ENCODE data around the gene DDX17.
A peak's percentile ranks its signal among the peaks of the same experiment; 100 is the strongest.

DDX17 gene

DNA sequence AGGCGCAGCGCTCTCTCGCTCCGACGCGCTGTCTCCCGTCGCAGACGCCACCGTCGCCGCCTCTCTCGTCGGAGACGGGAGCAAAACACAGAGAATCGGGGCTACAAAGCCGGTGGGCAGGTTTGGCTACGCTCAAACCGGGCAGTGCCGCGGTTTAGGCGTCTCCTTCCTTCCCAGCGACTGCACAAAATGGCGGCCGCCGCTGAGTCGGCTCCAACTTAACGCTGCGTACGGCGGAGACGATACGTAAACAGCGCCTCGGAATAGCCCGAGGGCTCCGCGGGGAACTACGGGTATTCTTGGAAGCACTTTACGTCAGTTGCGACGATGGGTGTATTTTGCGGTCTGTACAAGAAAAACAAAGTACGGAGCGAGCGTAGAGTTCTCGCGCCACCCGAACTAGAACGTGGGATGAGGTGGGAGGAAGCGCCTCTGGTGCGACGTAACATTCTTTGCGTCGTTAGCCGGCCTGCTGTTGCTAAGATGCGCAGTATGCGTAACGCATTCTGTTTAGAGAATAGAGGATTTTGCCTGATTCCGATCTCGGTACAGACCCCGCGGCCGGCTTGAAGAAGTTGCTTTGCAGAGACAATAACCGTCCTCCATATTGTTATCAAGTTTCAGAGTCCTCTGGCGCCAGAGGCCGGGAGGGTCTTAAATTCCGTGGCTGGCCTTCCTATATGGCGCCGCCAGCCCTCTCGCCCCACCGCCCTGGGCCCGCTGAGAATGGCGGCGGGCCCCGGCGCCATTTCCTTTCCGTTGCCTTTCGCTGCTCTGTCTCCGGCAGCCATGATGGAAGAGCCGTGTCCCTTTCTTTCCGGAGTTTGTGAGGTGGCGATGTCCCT lies at the start of gene DDX17:
DDX17 (minus strand) TSS at position 194 of the 845 bp plus-strand sequence.
- peak; percentile 95 for DNase-seq (ENCODE audit: low spot score)
- TF ChIP-seq, protein P1, sequence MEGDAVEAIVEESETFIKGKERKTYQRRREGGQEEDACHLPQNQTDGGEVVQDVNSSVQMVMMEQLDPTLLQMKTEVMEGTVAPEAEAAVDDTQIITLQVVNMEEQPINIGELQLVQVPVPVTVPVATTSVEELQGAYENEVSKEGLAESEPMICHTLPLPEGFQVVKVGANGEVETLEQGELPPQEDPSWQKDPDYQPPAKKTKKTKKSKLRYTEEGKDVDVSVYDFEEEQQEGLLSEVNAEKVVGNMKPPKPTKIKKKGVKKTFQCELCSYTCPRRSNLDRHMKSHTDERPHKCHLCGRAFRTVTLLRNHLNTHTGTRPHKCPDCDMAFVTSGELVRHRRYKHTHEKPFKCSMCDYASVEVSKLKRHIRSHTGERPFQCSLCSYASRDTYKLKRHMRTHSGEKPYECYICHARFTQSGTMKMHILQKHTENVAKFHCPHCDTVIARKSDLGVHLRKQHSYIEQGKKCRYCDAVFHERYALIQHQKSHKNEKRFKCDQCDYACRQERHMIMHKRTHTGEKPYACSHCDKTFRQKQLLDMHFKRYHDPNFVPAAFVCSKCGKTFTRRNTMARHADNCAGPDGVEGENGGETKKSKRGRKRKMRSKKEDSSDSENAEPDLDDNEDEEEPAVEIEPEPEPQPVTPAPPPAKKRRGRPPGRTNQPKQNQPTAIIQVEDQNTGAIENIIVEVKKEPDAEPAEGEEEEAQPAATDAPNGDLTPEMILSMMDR (IDR thresholded peaks at IDR 0.05; ENCODE audit: extremely low read depth, insufficient read depth, missing control alignments): no peak
- in situ Hi-C loops (cut with MboI; ENCODE audit: low pct_unique_long_range_greater_than_20kb, low sequenced_read_pairs, unreplicated experiment): no loop called here

DNA sequence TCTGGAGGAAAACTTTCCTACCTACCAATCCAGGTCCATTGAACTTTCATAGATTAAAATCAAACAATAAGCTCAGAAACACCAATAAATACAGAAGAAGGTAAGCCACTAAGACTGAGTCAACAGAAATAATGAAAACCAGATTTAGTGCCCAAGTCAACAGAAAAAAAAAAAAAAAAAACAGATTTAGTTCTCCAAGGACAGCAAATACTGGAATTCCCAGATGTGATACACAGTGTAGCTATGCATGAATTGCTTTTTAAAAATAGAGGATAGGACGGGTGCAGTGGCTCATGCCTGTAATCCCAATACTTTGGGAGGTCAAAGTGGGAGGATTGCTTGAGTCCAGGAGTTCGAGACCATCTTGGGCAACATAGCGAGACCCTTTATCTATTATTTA lies 48.2 kb upstream of the DDX17 start:
- DNase-seq (ENCODE audit: low spot score): no peak
- TF ChIP-seq, protein P1 (IDR thresholded peaks at IDR 0.05; ENCODE audit: extremely low read depth, insufficient read depth, missing control alignments): no peak
- in situ Hi-C loops (cut with MboI; ENCODE audit: low pct_unique_long_range_greater_than_20kb, low sequenced_read_pairs, unreplicated experiment): no loop called here

DNA sequence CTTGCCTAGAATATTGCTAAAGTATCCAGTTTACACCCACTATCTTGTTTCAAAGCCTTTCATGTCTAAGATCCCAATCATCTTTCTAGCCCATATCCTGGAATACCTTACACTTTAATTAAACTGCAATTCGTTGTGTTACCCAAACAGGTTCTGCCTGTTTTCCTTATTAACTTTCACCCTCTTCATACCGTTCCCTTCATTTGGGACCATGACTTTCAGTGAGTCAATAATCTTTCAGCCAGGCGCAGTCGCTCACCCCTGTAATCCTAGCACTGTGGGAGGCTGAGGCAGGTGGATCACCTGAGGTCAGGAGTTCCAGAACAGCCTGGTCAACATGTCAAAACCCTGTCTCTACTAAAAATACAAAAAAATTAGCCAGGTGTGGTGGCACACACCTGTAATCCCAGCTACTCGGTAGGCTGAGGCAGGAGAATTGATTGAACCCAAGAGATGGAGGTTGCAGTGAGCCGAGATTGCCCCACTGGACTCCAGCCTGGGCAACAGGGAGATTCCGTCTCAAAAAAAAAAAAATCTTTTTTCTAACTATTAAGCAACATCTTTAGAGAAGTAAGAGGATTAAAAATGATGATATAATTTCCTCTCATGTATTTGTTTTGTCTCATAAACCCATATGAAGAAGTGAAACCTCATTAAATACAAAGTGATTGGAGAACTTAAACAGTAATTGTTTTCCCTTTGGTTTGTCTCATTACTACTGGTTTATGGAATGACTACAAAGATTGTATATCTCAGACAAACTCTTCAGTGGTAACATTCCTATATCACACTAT lies 43.2 kb upstream of the DDX17 start:
- no peak for DNase-seq (ENCODE audit: low spot score)
- in situ Hi-C loops (cut with MboI; ENCODE audit: low pct_unique_long_range_greater_than_20kb, low sequenced_read_pairs, unreplicated experiment): no loop called here
- TF ChIP-seq, protein P1 (IDR thresholded peaks at IDR 0.05; ENCODE audit: extremely low read depth, insufficient read depth, missing control alignments): no peak

DNA sequence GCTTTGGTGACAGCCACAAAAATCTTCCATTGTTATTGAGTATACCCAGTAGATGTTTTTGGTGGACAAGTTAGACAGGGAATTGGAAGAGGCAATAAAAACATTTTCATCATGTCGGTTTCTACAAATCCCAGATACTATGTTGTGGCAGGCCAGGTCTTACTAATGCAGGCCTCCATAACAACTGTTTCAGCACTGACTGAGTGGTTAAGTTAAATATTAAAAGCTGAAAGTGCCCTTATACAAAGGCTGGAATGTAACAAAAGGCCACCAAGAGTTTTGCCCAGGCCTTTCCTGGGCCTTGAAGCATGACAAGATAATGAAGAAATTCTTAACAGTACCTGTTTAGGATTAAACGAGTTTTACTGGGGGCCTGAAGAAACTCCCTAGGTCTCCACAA lies 34.6 kb upstream of the DDX17 start:
- no peak for DNase-seq (ENCODE audit: low spot score)
- in situ Hi-C loops (cut with MboI; ENCODE audit: low pct_unique_long_range_greater_than_20kb, low sequenced_read_pairs, unreplicated experiment): no loop called here
- TF ChIP-seq, protein P1 (IDR thresholded peaks at IDR 0.05; ENCODE audit: extremely low read depth, insufficient read depth, missing control alignments): no peak

DNA sequence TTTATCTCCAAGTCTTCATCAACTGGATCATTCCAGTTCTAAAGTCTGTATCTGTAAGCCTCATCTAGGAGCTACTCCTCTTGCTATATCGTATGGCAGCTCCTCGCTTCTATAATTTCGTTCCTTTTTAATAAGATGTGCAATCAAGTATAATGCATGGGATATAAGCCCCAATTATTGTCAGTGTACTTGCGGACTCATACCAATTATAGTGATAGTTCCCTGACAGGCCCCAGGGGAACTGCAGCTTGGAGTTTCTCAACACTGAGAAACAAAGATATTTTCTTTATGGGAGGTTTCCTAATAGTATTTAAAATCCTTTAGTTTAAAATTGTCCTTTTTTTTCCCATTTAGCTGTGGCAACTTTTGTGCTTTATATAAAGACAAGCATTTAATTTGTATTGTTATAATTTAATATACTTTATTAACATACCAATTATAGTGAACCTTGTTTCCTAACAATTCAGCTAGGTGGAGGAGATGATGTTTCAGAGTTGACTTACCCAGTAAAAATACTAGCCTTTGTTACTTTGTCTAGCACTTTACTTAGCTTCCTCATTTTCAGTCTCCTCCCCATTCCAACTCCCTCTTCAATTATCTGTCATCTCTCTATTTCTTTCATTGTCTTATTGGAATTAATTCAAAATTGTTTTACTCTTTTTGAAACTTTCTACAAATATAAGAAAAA lies 25.3 kb upstream of the DDX17 start:
- no peak for DNase-seq (ENCODE audit: low spot score)
- TF ChIP-seq, protein P1 (IDR thresholded peaks at IDR 0.05; ENCODE audit: extremely low read depth, insufficient read depth, missing control alignments): no peak
- in situ Hi-C loops (cut with MboI; ENCODE audit: low pct_unique_long_range_greater_than_20kb, low sequenced_read_pairs, unreplicated experiment): no loop called here

DNA sequence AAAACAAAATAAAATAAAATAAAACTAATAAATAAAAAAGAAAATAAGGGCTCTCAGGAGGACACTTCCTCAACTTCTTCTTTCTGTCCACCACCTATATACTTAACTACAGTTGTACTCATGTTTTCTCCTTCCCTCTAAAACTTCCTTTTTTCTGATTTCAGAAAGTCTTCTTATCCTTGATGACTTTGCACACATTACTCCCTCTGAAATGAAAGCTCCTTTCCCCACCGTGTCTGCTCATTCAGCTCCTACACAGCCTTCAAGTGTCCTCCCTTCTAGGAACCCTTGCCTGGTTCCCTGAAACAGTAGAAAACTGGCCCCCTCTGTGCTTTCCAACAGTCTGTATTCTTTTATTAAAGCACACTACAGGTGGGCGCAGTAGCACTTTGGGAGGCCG lies 18.3 kb upstream of the DDX17 start:
- TF ChIP-seq, protein P1 (IDR thresholded peaks at IDR 0.05; ENCODE audit: extremely low read depth, insufficient read depth, missing control alignments): no peak
- DNase-seq (ENCODE audit: low spot score): no peak
- in situ Hi-C loops (cut with MboI; ENCODE audit: low pct_unique_long_range_greater_than_20kb, low sequenced_read_pairs, unreplicated experiment): no loop called here
